Activated CD4-positive, CD25-positive, alpha-beta regulatory T cell treated with anti-CD3 and anti-CD28 coated beads, Interleukin-2, amount 50 U/mL, for 24 hours (primary cell): ENCODE measurements around the gene SH2D6.
"Not testable (repeated sequence)": the region's sequence is repeated elsewhere in the genome, so short reads cannot be mapped to it uniquely, and the experiment has no call there.

ENCODE experiments used
- ATAC-seq, 2 donors: fragments of 150-1000 bp; cut with Tn5 transposase; one replicate each; pipeline ENCODE4 v1.10.0; 2021; ENCODE audit warnings: mild to moderate bottlenecking in 1 of 2, moderate library complexity in 1 of 2

SH2D6 gene

GRCh38 chr2:85472261-85472660 lies 53.7 kb downstream of the SH2D6 start:
- ATAC-seq, result no peak

GRCh38 chr2:85475799-85476490 lies 57.4 kb downstream of the SH2D6 start:
- ATAC-seq, result no peak

GRCh38 chr2:85476624-85477023 lies 58.1 kb downstream of the SH2D6 start:
- no peak for ATAC-seq

GRCh38 chr2:85477884-85478283 lies 59.4 kb downstream of the SH2D6 start:
- ATAC-seq, result no peak

- ATAC-seq, result no peak
These were observed 63.6 kb downstream of the SH2D6 start for GRCh38 chr2:85481818-85482777.

GRCh38 chr2:85484615-85485014 lies 66.1 kb downstream of the SH2D6 start:
- ATAC-seq, result not testable (repeated sequence)

- no peak for ATAC-seq
These were observed 67.3 kb downstream of the SH2D6 start for GRCh38 chr2:85485815-85486214.
